Liver (tissue), 9 donors: ENCODE results near the gene SMKR1. TPM values are rescaled to one million over a fixed set of nuclear protein-coding genes. Genes with fewer than 3 reads are reported as not detected.
"Not testable (repeated sequence)": the region's sequence is repeated elsewhere in the genome, so short reads cannot be mapped to it uniquely, and the experiment has no call there.

Experiments used
- DNase-seq: peaks from one replicate; pipeline ENCODE4 v3.0.0-alpha.2; 2017; ENCODE audit warnings: low spot score
- H3K27ac ChIP-seq, 2 donors: one replicate each; pipeline ENCODE4 v1.7.0; 2013; ENCODE audit warnings: inconsistent platforms in 2 of 2, low read length in 2 of 2, control low read depth in 1 of 2, low read depth in 1 of 2, mild to moderate bottlenecking in 1 of 2
- H3K27me3 ChIP-seq, 4 donors: one replicate each; pipeline versions ENCODE4 v1.6.1 to v1.7.0; 2013; ENCODE audit warnings: low read length in 3 of 4, inconsistent platforms in 1 of 4, mild to moderate bottlenecking in 1 of 4, moderate library complexity in 1 of 4; ENCODE audit not compliant: control insufficient read depth in 4 of 4, insufficient read depth in 4 of 4
- H3K36me3 ChIP-seq, 4 donors: one replicate each; pipeline versions ENCODE4 v1.6.1 to v1.7.0; 2013; ENCODE audit warnings: low read length in 3 of 4, mild to moderate bottlenecking in 3 of 4, low read depth in 1 of 4, moderate library complexity in 1 of 4; ENCODE audit not compliant: control insufficient read depth in 4 of 4, insufficient read depth in 3 of 4
- H3K4me1 ChIP-seq, 4 donors: one replicate each; pipeline versions ENCODE4 v1.6.1 to v1.7.0; 2013; ENCODE audit warnings: low read length in 3 of 4, mild to moderate bottlenecking in 3 of 4, moderate library complexity in 1 of 4; ENCODE audit not compliant: control insufficient read depth in 4 of 4, insufficient read depth in 4 of 4
- H3K4me3 ChIP-seq, 3 donors: one replicate each; pipeline versions ENCODE4 v1.6.1 to v1.7.0; 2013; ENCODE audit warnings: low read length in 3 of 3, control low read depth in 1 of 3, low read depth in 1 of 3, mild to moderate bottlenecking in 1 of 3
- H3K9ac ChIP-seq, 2 donors: one replicate each; pipeline ENCODE4 v1.7.0; 2013; ENCODE audit warnings: low read length in 2 of 2, mild to moderate bottlenecking in 2 of 2, moderate library complexity in 2 of 2, control low read depth in 1 of 2, low read depth in 1 of 2
- H3K9me3 ChIP-seq, 4 donors: one replicate each; pipeline versions ENCODE4 v1.6.1 to v1.7.0; 2013; ENCODE audit warnings: low read length in 3 of 4; ENCODE audit not compliant: control insufficient read depth in 4 of 4
- CTCF ChIP-seq: fragments of 150-350 bp; IDR thresholded peaks from 2 replicates; pipeline ENCODE4 v1.5.1; 2017; ENCODE audit warnings: improper control_type of control experiment, low read depth, low read length; ENCODE audit not compliant: missing input control
- EGR1 ChIP-seq, 2 donors: IDR thresholded peaks; 2 replicates each; pipeline ENCODE4 v1.6.1; 2016 to 2018; ENCODE audit warnings: antibody characterized with exemption in 2 of 2, low read depth in 2 of 2
- FOXA1 ChIP-seq: IDR thresholded peaks from 2 replicates; pipeline ENCODE4 v1.6.1; 2016; ENCODE audit warnings: antibody characterized with exemption
- FOXA2 ChIP-seq: IDR thresholded peaks from 2 replicates; pipeline ENCODE4 v1.6.1; 2016; ENCODE audit warnings: antibody characterized with exemption
- HNF4A ChIP-seq, 2 donors: conservative IDR thresholded peaks; 2 replicates each; pipeline ENCODE4 v1.6.1; 2016; ENCODE audit warnings: antibody characterized with exemption in 2 of 2, mild to moderate bottlenecking in 2 of 2
- HNF4G ChIP-seq: IDR thresholded peaks from 2 replicates; pipeline ENCODE4 v1.6.1; 2016; ENCODE audit warnings: antibody characterized with exemption
- JUND ChIP-seq, 2 donors: IDR thresholded peaks; 2 replicates each; pipeline ENCODE4 v1.6.1; 2016; ENCODE audit warnings: antibody characterized with exemption in 2 of 2
- MAX ChIP-seq: IDR thresholded peaks from 2 replicates; pipeline ENCODE4 v1.6.1; 2016; ENCODE audit warnings: antibody characterized with exemption
- NR2F2 ChIP-seq: IDR thresholded peaks from 2 replicates; pipeline ENCODE4 v1.6.1; 2016; ENCODE audit warnings: antibody characterized with exemption
- RXRA ChIP-seq, 2 donors: IDR thresholded peaks; 2 replicates each; pipeline ENCODE4 v1.6.1; 2017 to 2018; ENCODE audit warnings: antibody characterized with exemption in 2 of 2, mild to moderate bottlenecking in 1 of 2
- SP1 ChIP-seq: IDR thresholded peaks from 2 replicates; pipeline ENCODE4 v1.6.1; 2018; ENCODE audit warnings: antibody characterized with exemption, mild to moderate bottlenecking
- TAF1 ChIP-seq: conservative IDR thresholded peaks from 2 replicates; pipeline ENCODE4 v1.6.1; 2016; ENCODE audit warnings: antibody characterized with exemption, mild to moderate bottlenecking
- YY1 ChIP-seq: IDR thresholded peaks from 2 replicates; pipeline ENCODE4 v1.6.1; 2016; ENCODE audit warnings: antibody characterized with exemption, mild to moderate bottlenecking
- WGBS: extraction: QIAGEN DNeasy Blood & Tissue Kit; methylation state at CpG from one replicate; pipeline ENCODE4 v1.1.7; 2013; 5-methylcytosine and 5-hydroxymethylcytosine counted together
- polyA plus RNA-seq, 2 donors: library from polyadenylated mRNA; stranded (reverse) in 1 of 2; unstranded in 1 of 2; fragments of 200-250 nt in 1 of 2; fragments of >200 nt in 1 of 2; fragmentation: Nextera tagmentation in 1 of 2; extraction: Ambion mirVana in 1 of 2; gene quantifications; one replicate each; pipeline versions ENCODE4 v1.2.1 to v1.2.3, GENCODE V29; 2013 to 2015
- total RNA-seq, 2 donors: library from RNA; depleted of rRNA; stranded (reverse); fragments of >200 nt; gene quantifications; one replicate each; pipeline ENCODE4 v1.2.3, GENCODE V29; 2014
- TF ChIP-seq, protein P1 (sequence below): IDR thresholded peaks from 2 replicates; pipeline ENCODE4 v1.6.1; 2016; ENCODE audit warnings: antibody characterized with exemption, mild to moderate bottlenecking
- TF ChIP-seq, protein P2 (sequence below): IDR thresholded peaks from 2 replicates; pipeline ENCODE4 v1.6.1; 2016; ENCODE audit warnings: antibody characterized with exemption
- TF ChIP-seq, protein P3 (sequence below): IDR thresholded peaks from 2 replicates; pipeline ENCODE4 v1.6.1; 2016; ENCODE audit warnings: antibody characterized with exemption
- donor health status: healthy.
- donor health status: healthy.
- donor health status: healthy.
- donor health status: healthy.
- donor health status: healthy.

Gene SMKR1
- total and polyA plus RNA-seq, 4 donors, result not detected

- TF ChIP-seq RXRA (IDR thresholded peaks at IDR 0.05) (no peak), TAF1 (no peak)
- DNase-seq, result no peak
- no peaks in the 10 kb centered on the region for H3K27me3 ChIP-seq
- no peak overlapping the region for H3K9ac ChIP-seq
- no peaks in the 10 kb centered on the region for H3K4me1 ChIP-seq
- H3K9me3 ChIP-seq, result no peaks in the 10 kb centered on the region
- H3K4me3 ChIP-seq, result no peak overlapping the region
- no peaks in the 10 kb centered on the region for H3K36me3 ChIP-seq
- no peak overlapping the region for H3K27ac ChIP-seq
Observed at GRCh38 chr7:129471402-129471827, 30.9 kb upstream of the SMKR1 start.

- H3K9me3 ChIP-seq, H3K9ac ChIP-seq, H3K27ac ChIP-seq, DNase-seq, H3K4me1 ChIP-seq, H3K27me3 ChIP-seq, H3K36me3 ChIP-seq, H3K4me3 ChIP-seq: not testable (repeated sequence)
- WGBS, result 95% methylated on average over 27 of the region's 27 CpGs
Observed at GRCh38 chr7:129475931-129476330, 26.4 kb upstream of the SMKR1 start.

- not testable (repeated sequence) for DNase-seq, H3K36me3 ChIP-seq, H3K4me1 ChIP-seq, H3K27me3 ChIP-seq, H3K4me3 ChIP-seq, H3K9ac ChIP-seq, H3K27ac ChIP-seq, H3K9me3 ChIP-seq
- 97% methylated on average over 23 of the region's 27 CpGs for WGBS
Observed at GRCh38 chr7:129476398-129476797, 25.9 kb upstream of the SMKR1 start.

DNA sequence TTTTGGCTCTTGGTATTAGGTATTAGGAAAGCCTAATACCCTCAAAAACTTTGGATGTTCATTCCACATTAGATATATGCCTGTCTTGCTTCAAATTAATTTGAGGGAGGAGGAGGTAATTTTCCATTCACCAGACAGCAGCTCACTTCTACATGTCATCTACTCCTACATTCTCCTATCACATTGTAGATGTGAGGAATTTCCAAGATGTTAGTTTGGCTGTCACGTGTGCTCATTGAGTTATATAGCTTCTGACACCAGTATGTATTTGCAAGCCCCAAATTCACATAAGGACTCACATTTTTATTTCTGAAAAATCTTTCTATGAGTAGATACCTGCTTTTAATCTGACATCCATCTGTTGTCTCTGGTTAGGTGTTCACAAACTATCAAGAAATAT lies 22.5 kb upstream of the SMKR1 start:
- 96% methylated on average over 1 of the region's 1 CpG for WGBS
- no peak for DNase-seq
- H3K4me3 ChIP-seq, result no peak overlapping the region
- TF ChIP-seq, protein P1, sequence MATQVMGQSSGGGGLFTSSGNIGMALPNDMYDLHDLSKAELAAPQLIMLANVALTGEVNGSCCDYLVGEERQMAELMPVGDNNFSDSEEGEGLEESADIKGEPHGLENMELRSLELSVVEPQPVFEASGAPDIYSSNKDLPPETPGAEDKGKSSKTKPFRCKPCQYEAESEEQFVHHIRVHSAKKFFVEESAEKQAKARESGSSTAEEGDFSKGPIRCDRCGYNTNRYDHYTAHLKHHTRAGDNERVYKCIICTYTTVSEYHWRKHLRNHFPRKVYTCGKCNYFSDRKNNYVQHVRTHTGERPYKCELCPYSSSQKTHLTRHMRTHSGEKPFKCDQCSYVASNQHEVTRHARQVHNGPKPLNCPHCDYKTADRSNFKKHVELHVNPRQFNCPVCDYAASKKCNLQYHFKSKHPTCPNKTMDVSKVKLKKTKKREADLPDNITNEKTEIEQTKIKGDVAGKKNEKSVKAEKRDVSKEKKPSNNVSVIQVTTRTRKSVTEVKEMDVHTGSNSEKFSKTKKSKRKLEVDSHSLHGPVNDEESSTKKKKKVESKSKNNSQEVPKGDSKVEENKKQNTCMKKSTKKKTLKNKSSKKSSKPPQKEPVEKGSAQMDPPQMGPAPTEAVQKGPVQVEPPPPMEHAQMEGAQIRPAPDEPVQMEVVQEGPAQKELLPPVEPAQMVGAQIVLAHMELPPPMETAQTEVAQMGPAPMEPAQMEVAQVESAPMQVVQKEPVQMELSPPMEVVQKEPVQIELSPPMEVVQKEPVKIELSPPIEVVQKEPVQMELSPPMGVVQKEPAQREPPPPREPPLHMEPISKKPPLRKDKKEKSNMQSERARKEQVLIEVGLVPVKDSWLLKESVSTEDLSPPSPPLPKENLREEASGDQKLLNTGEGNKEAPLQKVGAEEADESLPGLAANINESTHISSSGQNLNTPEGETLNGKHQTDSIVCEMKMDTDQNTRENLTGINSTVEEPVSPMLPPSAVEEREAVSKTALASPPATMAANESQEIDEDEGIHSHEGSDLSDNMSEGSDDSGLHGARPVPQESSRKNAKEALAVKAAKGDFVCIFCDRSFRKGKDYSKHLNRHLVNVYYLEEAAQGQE, result no peak
- TF ChIP-seq TAF1, result no peak
- TF ChIP-seq FOXA1, result no peak
- TF ChIP-seq FOXA2, result no peak
- TF ChIP-seq, protein P2, sequence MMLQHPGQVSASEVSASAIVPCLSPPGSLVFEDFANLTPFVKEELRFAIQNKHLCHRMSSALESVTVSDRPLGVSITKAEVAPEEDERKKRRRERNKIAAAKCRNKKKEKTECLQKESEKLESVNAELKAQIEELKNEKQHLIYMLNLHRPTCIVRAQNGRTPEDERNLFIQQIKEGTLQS, result no peak
- TF ChIP-seq MAX, result no peak
- no peak for TF ChIP-seq HNF4G
- TF ChIP-seq HNF4A (conservative IDR thresholded peaks at IDR 0.05), result no peak
- no peak for TF ChIP-seq JUND (IDR thresholded peaks at IDR 0.05)
- TF ChIP-seq NR2F2, result no peak
- TF ChIP-seq YY1, result no peak
- TF ChIP-seq CTCF, result no peak
- TF ChIP-seq EGR1 (IDR thresholded peaks at IDR 0.05; ENCODE audit: low read depth in 2 of 2), result no peak
- no peak for TF ChIP-seq SP1
- TF ChIP-seq, protein P3, sequence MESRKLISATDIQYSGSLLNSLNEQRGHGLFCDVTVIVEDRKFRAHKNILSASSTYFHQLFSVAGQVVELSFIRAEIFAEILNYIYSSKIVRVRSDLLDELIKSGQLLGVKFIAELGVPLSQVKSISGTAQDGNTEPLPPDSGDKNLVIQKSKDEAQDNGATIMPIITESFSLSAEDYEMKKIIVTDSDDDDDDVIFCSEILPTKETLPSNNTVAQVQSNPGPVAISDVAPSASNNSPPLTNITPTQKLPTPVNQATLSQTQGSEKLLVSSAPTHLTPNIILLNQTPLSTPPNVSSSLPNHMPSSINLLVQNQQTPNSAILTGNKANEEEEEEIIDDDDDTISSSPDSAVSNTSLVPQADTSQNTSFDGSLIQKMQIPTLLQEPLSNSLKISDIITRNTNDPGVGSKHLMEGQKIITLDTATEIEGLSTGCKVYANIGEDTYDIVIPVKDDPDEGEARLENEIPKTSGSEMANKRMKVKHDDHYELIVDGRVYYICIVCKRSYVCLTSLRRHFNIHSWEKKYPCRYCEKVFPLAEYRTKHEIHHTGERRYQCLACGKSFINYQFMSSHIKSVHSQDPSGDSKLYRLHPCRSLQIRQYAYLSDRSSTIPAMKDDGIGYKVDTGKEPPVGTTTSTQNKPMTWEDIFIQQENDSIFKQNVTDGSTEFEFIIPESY, result no peak
- no peak overlapping the region for H3K27ac ChIP-seq
- H3K4me1 ChIP-seq, result no peaks in the 10 kb centered on the region
- H3K27me3 ChIP-seq, result no peaks in the 10 kb centered on the region
- no peaks in the 10 kb centered on the region for H3K36me3 ChIP-seq
- no peak overlapping the region for H3K9ac ChIP-seq
- no peaks in the 10 kb centered on the region for H3K9me3 ChIP-seq
